Activated CD4-positive, alpha-beta T cell treated with anti-CD3 and anti-CD28 coated beads, Interleukin-2, Interleukin-6, amounts not matched to agents 100 ng/mL and 50 ng/mL, durations not matched to agents 16 hours and 8 hours (primary cell): ENCODE measurements around the gene FIGNL2.
"Not testable (repeated sequence)": the region's sequence is repeated elsewhere in the genome, so short reads cannot be mapped to it uniquely, and the experiment has no call there.

Experiments
- DNase-seq: peaks from one replicate; pipeline ENCODE4 v3.0.0-alpha.2; 2020

FIGNL2 gene

DNA sequence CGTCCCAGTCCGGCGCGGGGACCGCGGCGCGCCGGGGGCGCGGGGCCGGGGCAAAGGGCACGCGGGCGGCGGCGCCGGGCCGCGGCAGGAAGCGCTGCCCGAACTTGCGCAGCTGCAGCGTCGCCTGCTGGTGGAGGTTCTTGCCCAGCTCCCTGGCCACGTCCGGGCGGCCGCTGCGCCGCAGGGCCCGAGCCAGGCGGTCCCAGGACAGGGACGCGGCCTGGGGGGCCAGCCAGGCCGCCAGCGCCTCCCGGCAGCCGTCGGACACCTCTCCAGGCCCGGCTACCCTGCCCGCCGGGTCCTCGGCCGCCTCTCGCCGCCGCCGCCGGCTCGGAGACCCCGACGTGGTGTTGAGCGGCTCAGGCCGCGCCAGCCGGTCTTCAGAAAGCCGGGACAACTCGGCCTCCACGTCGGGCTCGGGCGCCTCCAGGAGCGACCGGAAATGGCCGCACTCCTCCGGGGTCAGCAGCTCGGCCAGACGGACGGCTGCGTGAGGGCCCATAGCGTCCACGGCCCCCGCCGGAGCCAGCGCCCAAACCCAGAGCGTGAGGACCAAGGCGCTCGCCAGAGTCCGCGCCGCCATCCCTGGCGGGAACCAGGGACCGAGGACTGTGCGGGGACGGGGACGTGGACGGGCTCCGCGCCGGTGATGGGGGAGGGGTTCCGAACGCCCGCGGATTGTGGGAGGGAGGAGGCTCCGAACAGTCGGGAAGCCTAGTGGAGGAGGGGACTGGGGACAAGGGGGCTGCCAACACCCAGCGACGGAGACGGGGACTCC, 34.0 kb downstream of the FIGNL2 start:
- peak; percentile 69 for DNase-seq

DNA sequence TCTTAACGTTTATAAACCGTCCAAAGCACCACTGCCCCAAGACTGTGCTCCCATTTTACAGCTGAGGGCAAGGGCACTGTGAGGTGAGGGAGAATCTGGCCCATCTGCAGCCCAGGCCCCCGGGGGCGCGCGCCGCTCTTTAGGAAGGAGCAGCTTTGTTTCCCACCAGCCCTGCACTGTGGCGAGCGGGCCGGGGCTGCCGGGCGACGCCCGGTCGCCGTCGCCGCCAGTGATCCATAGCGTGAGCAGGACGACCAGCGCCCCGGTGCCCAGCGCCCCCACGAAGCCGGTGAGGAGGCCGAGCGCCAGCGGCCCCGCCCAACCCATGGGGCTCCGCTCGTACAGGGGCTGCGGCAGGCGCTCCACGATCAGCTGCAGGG, 34.6 kb downstream of the FIGNL2 start:
- no peak for DNase-seq

DNA sequence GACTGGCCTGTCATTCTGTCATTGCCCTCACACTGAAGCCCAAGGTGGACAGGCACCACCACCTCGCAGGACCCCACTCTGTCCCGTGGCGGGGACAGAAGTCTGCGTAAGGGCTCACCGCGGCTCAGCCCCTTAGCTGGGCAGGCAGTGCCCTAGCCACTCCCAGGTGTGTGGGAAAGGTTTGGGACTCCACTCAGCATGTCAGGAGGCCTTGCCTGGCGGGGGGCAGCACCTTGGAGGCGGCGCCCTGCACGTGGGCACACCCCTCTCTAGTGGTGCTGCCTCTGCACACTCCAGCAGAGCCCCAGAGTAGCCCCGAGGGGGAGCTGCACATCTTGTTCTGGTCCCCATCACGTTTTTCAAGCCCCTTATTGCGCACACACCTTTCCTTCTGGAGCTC, 35.6 kb downstream of the FIGNL2 start:
- no peak for DNase-seq

DNA sequence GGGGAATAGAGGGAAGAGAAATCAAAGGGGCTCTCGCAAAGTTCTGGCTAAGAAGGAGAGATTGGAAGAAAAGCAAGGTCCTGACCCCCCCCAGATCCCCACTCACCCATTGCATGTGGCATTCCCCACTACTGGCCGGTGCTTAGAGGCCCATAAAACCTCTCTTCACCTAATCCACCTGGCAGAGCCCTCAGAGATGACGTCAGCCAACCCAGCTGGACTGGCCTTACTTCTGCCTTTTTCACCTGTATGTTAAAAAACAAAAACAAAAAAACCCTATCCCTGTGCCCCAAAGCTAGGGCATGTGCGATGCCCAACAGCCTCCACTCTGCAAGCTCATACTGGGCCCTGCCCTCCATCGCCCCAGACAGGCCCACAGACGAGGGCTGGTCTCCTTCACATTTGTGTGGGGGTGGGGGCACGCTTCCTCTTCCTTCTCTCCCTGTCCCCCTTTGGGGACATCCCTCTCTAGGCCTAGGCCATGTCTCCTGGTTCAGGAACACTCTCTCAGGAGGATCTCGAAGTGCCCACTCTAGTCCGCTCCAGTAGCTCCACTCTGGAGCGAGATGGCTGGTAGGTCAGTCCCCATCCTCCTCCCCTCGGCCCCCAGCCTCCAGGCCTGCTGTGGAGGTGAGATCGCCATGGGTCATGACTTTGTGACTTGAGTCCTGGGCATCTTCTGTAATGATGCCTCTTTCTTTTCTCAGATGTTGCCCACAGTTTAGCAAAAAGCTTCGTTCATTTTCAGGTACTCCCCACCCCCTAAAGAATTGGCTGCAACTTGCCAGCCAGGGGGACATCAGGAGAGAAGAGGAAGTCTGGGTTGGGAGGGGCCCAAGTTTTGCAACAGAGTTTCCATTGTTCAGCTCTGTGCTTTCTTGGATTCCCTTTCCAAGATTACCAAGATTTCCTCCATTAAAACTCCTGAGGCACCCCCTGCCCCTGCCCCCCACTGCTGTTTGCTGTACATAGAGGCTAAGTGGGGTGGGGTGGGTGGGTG, 37.0 kb downstream of the FIGNL2 start:
- DNase-seq = no peak

DNA sequence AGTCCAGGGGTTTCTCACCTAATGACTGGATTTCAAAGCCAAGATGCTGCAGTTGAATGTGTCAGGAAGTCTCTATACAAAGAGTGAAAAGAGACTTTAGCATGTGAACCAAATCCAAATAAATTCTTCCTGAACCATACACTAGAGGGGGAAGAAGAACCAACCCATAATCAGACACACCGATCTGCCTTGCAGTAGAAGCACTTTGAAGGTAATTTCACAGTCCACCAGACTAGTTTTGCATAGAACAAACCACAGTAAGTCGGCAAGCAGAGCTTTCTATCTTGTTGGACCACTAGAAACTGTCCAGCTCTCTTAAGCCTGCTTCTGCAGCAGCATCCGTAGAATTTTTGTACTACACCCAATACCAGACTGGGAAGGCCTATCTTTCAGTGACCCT, 39.3 kb downstream of the FIGNL2 start:
- no peak for DNase-seq

DNA sequence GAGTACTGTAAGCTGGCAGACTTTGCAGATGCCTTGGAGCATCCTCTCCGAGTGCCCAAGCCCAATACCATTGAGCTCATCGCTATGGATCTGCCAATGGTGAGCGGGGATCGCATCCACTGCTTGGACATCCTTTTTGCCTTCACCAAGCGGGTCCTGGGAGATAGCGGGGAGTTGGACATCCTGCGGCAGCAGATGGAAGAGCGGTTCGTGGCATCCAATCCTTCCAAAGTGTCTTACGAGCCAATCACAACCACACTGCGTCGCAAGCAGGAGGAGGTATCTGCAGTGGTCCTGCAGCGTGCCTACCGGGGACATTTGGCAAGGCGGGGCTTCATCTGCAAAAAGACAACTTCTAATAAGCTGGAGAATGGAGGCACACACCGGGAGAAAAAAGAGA, 41.6 kb downstream of the FIGNL2 start:
- DNase-seq = no peak

DNA sequence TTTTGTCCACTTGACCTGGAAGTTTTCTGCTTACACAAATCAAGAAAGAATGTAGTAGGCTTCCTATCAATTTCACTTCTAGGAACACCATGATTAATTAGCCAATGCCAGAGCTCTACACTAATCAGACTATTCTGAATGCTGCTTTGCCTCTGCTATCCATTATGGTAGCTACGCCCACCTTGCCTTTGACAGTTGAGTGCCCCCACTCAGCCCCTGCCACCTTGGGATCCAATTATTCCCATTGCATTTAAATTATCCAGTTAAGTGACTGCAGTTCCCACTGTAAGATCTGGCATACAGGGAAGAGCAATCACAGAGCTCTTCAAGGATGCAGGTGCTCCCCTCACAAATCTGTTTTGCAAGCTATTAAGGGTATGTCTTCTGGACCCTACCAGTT, 47.5 kb downstream of the FIGNL2 start:
- no peak for DNase-seq

DNA sequence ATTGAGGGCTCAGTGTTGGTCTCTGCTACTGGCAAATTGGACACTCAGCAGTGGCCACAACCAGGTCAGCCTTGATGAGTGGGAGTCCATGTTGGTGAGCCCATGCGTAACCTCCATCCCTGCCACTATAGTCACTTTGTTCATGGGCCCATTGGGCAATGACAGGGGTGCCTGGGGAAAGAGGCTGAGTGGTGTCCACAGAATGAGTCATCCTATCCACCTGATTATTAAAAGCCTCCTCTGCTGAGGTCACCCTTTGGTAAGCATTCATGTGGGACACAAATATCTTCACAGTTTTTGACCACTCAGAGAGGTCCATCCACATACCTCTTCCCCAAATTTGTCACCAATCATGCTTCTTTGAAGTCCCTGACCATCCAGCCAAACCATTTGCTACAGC, 50.0 kb downstream of the FIGNL2 start:
- DNase-seq = no peak

DNA sequence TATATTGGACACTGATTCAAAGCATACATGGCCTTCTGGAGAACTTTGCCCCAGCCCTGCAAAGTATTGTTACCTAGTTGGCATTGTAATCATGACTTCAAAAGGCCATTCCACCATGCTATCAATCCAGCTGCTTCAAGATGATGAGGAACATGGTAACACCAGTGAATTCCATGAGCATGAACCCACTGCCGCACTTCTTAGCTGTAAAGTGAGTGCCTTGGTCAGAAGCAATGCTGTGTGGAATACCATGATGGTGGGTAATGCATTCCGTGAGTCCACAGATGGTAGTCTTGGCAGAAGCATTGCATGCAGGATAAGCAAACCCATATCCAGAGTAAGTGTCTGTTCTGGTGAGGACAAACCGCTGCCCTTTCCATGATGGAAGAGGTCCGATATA, 50.5 kb downstream of the FIGNL2 start:
- DNase-seq = not testable (repeated sequence)

DNA sequence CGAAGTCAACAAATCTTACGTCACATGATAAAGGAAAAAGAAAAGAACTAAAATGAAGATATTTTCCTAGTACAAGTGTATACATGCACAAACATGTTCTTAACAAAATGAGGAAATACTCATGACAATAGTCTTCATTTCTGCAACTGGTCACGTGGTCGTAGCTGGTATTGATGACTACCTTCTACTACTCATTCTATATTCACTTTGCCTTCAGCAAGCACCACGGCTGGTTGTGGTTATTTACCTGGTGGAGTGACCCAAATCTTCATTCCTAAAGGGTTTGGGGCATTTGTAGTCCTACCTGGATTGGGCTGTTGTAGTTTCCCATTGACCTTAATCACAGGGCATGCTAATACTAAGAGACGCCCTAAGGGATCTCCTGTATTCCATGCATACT, 51.2 kb downstream of the FIGNL2 start:
- no peak for DNase-seq

DNA sequence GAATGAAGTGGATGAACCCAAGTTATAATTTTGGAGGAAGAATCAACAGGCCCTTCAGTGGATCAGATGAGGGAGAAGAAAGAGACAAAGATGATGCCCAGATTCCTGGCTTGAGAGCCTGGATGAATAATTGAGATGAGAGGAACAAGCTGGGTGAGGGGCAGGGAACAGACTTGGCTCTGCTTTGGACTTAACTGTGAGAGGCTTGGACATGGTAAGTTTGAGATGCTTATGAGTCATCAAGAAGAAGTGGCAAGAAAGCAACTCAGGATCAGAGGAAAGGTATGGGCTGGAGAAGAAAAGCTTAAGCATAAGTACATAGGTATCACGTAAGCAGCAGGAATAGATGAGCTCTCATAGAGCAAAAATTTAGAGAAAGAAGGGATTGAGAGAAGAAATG, 55.3 kb downstream of the FIGNL2 start:
- DNase-seq = no peak

DNA sequence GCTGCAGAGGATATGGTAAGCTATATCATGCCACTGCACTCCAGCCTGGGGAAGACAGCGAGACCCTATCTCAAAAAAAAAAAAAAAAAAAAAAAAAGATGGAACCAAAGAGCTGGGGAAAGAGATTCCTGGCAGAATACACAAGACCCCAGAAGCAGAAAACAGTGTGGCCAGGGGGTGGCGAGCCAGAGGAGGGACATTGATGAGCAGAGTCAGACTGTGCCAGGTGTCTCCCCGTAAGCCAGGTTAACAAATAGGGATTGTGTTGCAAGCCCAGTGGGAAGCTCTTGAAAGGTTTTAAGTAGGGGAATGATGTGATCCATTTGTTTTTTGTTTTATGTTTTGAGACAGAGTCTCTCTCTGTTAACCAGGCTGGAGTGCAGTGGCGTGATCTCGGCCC, 56.1 kb downstream of the FIGNL2 start:
- no peak for DNase-seq

DNA sequence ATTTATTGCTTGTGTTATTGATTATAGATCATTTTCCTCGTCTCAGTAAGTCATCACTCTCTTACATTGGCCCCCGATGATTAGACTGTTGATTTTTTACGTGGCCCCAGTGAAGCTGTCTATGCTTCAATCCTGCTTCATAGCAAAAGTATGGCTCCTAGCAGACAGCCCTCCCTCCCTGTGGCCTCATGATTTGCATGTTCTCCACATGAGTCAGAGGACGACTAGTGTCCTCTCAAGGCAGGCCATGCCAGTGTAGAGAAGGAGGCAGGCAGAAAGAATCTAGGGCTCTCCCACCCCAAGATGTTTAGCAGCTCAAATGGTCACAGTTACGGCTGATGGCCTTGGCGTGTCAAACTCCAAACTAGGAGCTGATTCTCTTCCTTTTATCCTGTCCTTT, 59.6 kb downstream of the FIGNL2 start:
- no peak for DNase-seq

DNA sequence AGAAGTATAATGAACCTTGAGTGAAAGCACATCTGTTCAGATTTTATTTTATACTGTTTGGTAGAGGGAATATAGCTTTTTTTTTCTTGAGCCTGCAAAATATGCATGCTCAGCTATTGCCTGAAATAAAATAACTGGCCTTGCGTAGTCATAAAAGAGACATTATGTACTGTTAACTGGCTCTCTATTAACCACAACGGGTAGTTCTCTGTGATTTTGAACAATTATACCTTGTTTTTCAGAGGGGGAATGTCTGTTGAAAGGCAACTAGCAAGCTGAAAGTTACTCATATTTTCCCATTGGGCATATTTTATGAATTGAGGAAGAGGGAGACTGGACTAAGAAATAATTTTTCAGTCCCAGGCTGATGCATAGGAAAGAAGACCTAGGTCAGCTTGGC, 62.6 kb downstream of the FIGNL2 start:
- DNase-seq = no peak

DNA sequence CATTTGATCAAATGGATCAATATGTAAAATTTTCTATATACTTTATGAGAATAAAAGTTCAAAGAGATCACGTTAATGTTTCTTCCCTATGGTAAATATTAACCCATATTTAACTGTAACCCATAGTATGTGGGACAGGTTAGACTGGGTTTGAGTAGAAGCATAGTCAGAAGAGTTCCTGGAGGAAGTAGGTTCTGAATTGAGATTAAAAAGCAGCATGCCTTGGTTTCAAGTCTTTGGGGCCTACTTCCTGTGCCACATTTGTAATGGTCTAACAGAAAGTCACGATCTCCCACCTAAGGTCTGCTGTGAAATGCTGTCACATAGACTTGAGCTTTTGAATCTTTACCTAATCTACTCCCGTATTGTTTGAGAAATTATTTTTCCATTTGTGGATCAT, 63.8 kb downstream of the FIGNL2 start:
- no peak for DNase-seq

DNA sequence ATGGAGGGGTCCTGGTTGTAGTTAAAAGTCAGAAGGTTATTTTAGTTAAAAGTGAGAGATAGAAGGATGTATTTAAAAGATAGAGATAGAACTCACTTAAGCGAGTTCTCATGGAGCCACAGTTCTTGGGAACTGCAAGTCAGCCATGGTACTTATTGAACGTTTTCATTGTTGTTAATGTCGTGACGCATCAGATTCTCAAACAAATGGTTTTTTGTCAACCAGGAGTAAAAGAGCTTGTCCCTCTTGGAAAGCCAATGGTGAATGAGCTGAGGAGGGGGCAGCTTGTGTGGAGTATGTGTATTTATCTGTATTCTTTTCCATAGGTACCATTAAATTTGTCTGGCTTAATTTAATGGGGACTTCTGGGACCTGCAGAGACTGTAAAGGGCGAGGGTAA, 68.6 kb downstream of the FIGNL2 start:
- no peak for DNase-seq

DNA sequence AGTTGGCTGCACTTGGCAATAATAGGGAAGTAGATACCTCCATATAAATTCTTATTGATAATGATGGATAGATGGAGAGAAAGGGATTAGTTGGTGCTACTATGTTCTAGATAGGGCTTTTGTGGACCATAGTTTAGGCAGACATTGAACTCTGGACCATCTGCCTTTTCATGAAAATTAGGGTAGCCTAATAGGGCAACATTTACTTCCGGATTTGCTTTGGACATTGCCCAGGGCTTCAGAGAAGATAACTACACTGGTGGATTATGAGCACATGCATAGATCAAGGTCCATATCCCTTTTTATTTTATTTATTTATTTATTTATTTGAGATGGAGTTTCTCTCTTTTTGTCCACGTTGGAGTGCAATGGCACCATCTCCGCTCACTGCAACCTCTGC, 70.5 kb downstream of the FIGNL2 start:
- no peak for DNase-seq

DNA sequence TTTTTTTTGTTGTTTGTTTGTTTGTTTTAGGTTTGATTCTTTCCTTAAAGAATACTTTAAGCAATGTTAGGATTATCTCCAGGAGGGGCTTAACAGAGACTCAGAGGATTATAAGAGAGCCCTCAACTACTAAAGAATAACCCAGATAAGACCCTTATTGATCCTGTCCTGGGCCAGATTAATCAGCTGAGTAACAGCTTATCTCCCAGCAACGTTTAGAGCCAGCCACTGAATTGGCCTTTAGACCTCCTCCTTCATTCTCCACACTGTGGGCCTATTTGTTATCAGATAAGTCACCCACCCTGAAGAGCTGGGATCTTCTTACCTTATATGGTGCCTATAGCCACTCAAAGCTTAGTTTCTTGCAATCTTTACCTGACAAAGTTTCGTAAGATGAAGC, 71.1 kb downstream of the FIGNL2 start:
- DNase-seq = no peak

DNA sequence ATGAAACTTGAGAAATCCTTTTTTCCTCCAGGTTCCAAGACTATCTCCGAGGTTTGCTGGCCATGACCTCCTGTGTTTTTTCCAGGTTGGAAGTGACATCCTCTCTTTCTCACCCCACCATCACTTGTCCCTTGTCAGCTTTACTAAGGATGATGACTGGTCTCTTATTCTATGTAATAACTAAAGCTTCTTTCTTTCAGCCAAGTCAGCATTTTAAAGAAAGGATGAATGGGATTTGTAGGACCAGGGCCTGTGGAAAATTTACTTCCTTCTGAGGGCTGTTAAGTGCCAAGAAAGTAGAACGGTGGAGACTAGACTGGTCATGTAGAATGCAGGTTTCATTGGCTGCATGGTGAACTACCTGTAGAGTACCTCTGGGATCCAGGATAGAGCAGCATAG, 73.6 kb downstream of the FIGNL2 start:
- DNase-seq = no peak

DNA sequence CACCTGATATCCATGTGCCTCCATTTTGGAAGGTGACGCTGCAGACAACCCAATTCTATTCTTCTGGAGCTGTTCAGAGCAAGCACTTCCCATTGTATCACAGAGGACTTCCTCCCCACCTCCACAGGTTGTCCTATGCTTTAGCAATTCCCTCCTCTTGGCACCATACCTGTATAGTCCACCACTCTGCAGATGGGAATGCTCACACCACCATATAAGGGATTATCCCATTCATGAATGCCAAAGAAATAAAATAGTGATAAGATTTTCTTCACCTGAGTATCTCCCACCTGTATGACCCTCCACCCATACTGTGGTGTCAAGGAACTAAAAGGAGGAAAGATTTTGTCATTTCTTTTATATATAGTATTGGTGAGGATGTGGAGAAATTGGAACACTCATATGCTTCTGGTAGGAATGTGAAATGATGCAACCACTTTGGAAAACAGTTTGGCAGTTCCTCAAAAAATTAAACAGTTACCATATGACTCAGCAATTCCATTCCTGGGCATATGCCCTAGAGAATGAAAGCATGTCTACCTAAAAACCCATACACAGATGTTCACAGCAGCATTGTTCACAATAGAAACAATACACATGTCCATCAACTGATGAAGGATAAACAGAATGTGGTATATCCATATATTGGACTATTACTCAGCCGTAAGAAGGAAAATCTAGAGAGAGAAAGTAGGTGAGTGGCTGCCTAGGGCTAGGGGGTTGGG, 75.2 kb downstream of the FIGNL2 start:
- DNase-seq = no peak

DNA sequence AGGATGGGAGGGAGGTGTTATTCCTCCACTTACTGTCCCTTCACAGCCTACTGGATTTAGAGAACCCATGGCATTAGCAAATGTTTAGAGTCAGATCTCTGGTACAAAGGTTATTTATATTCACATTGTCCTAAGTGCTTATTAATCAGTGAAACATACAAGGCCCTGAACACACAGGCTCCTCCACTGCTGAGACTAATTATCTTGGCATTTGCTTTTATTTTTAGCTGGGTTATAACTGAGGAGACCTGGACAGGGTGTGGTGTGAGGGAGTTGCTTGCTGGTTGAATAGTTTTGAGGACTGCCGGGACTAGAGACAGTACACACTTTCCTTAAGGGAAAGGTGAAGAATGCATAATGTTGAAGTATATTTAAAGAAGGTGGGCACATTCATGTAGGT, 77.5 kb downstream of the FIGNL2 start:
- DNase-seq = no peak
